ENCODE measurements around the gene TMIE. TPM values are rescaled to one million over a fixed set of nuclear protein-coding genes. Genes with fewer than 3 reads are reported as not detected.

TMIE gene
- total and polyA plus RNA-seq, 10 of the 15 experiments (the other 5 are each of a cell fraction or from before 2014, with no cell fraction given) = not detected

- BruUV-seq (replicated peaks) = no TSS peak
- ATAC-seq = no peak
- Histone ChIP-seq H3K27ac (ENCODE audit: control insufficient read depth, insufficient read depth) (peak overlapping the region; percentile 15; the same call in 1 of the 2 replicates), H3K4me3 (no peak overlapping the region), H3K79me2 (ENCODE audit: control insufficient read depth, insufficient read depth, low read length) (no peaks in the 10 kb centered on the region), H3K27me3 (replicated peaks in 1 of 2; ENCODE audit: control insufficient read depth in 2 of 2, insufficient read depth in 2 of 2, low read length in 1 of 2) (no peaks in the 10 kb centered on the region), H3K9me3 (replicated peaks; ENCODE audit: control insufficient read depth, insufficient read depth, low read length) (no peaks in the 10 kb centered on the region), H3K4me2 (ENCODE audit: control insufficient read depth, insufficient read depth) (peak overlapping the region; percentile 50; the same call in 1 of the 2 replicates), H4K20me1 (ENCODE audit: control insufficient read depth, insufficient read depth) (no peaks in the 10 kb centered on the region), H2AFZ (ENCODE audit: control insufficient read depth, low read depth, low read length) (no peak overlapping the region), H3K9ac (ENCODE audit: control insufficient read depth, insufficient read depth, low read length) (no peak overlapping the region), H3K4me1 (ENCODE audit: control insufficient read depth, insufficient read depth, low read length) (peaks cover 3% of the 10 kb centered on the region; the same call in 1 of the 2 replicates), H3K36me3 (ENCODE audit: control insufficient read depth in 2 of 2, insufficient read depth in 2 of 2, low read length in 1 of 2) (no peaks in the 10 kb centered on the region)
- 90% methylated on average over 2 of the region's 2 CpGs for WGBS (ENCODE audit: insufficient coverage, insufficient replicate concordance, low lambda C conversion rate, missing lambda C conversion rate)
- ChIA-PET POLR2A (no interaction called here), RAD21 (ENCODE audit: unreplicated experiment) (no interaction called here), CTCF (no interaction called here), SMC1A (ENCODE audit: uncharacterized antibody, unreplicated experiment) (no interaction called here)
- in situ Hi-C loops (cut with MboI) (no loop called here), intact Hi-C loops (cut with micrococcal nuclease; ENCODE audit: unreplicated experiment) (no loop called here)
- no peak for TF ChIP-seq RCOR1 (conservative IDR thresholded peaks at IDR 0.05; ENCODE audit: low read depth, low read length)
- TF ChIP-seq CTCF (IDR thresholded peaks at IDR 0.05 in 2 of 3, conservative IDR thresholded peaks at IDR 0.05 in 1 of 3; ENCODE audit: control insufficient read depth in 2 of 3, extremely low read depth in 1 of 3, insufficient read depth in 1 of 3, low read depth in 3 of 3, low read length in 3 of 3) = no peak
- no peak for TF ChIP-seq STAT3 (IDR thresholded peaks at IDR 0.05; ENCODE audit: low read depth, low read length)
- no peak for TF ChIP-seq MTA2 (IDR thresholded peaks at IDR 0.05; ENCODE audit: low read depth)
- TF ChIP-seq JUNB (IDR thresholded peaks at IDR 0.05) = no peak
- no peak for TF ChIP-seq NRF1 (conservative IDR thresholded peaks at IDR 0.05; ENCODE audit: low read depth, low read length)
- no peak for TF ChIP-seq PAX8 (IDR thresholded peaks at IDR 0.05)
- TF ChIP-seq CHD2 (IDR thresholded peaks at IDR 0.05; ENCODE audit: borderline replicate concordance, low read depth, low read length) = no peak
- no peak for TF ChIP-seq ZBED1 (IDR thresholded peaks at IDR 0.05; ENCODE audit: borderline replicate concordance)
- TF ChIP-seq DPF2 (IDR thresholded peaks at IDR 0.05) = no peak
- no peak for TF ChIP-seq GABPA (IDR thresholded peaks at IDR 0.05; ENCODE audit: low read depth)
- no peak for TF ChIP-seq SRF (IDR thresholded peaks at IDR 0.05; ENCODE audit: low read depth in 2 of 2, low read length in 2 of 2)
- no peak for FAIRE-seq
- no peak for DNase-seq (ENCODE audit: low read depth, low spot score)
Measured at GRCh38 chr3:46730819-46731218, 29.6 kb downstream of the TMIE start.

Measured in GM12878 (cell line).